HG03045 (cell line): ENCODE measurements around the gene GRIK1.

Source experiments
- ATAC-seq: cut with Tn5 transposase; IDR thresholded peaks from one replicate; pipeline ENCODE4 v1.9.1; 2021; ENCODE audit warnings: mild to moderate bottlenecking, moderate library complexity; ENCODE audit not compliant: unreplicated experiment

Gene GRIK1

GRCh38 chr21:29555601-29556000 lies 384.2 kb downstream of the GRIK1 start:
- no peak for ATAC-seq

GRCh38 chr21:29550205-29550604 lies 389.6 kb downstream of the GRIK1 start:
- no peak for ATAC-seq

DNA sequence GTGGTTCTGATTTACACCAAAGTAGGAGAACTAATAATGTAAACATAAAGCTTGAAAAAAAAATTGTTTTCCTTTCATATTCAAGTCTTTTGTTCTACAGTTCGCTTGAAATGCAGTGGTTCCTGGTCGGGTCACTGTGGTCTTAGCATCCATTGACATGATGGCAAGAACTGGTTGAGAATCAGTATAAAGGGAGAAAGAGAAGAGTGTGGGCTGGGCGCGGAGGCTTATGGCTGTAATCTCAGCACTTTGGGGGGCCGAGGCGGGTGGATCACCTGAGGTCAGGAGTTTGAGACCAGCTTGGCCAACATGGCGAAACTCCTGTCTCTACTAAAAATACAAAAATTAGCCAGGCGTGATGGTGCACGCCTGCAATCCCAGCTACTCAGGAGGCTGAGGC lies 390.2 kb downstream of the GRIK1 start:
- ATAC-seq: no peak

DNA sequence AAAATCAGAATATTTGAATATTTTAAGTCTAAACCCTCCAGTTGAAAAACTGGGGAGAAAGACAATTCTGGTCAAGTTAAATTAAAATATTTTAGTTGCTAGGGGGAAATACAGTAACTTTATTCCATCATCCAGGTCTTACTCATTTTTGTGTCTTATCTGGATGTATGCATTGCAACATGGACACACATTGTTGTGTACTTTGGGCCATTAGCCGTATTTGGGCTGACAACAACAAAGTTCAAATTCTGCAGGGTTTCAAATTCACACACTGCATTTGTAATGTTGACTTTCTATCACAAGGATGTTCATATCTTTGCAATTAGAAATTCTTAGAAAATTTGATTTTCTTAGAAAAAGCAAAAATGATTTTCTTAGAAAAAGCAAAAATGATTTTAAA lies 391.8 kb downstream of the GRIK1 start:
- no peak for ATAC-seq

DNA sequence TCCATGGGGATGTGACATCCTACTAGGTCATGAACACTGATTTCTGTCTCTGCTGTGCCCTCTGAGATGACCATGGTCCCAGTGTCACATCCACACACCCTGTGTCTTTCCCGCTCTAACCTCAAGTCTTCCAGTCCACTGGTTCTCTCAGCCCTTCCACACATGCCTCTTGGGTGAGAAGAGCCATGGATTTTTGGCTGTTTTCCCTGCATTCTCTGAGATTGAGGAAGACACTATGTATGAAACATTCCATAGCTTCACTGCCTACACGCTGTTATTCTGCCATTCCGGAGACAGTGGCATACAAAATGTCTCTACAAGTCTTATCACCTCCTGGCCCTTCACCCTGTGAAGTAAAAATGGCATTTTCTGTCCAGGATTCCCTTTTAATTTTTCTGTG lies 393.7 kb downstream of the GRIK1 start:
- no peak for ATAC-seq

DNA sequence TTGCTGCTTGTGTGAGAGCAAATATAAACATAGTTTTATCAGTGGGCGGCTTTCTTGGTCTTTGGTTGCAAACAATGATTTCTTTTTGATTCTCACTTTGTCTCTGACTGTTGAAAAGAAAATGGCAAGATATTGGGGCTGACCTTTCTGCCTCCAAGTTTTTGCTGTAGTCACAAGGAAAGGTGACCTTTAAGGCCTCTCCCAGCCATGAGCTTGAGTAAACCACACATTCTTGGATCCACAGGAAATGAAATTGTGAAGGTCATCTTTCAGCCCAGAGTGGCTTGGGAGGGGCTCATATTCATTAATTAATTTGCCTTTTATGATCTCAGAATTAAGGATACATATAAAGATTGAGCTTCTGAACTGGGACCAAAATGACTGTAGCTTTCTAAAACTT lies 399.5 kb downstream of the GRIK1 start:
- no peak for ATAC-seq

DNA sequence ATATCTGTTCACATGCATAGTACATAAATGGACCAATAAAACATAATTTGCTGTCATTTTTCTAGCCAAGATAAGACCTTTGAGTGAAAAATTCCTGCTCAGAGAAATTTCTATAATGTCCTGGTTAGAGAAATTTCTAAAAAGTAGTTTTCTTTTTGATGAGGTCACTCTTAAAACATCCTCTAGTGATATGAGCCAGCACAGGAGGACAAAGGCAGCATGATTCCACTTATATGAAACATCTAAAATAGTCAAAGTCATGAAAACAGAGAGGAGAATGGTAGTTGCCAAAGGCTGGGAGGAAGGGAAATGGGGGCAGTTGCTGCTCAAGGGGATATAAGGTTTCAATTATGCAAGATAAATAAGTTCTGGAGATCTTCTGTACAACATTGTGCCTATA lies 401.7 kb downstream of the GRIK1 start:
- no peak for ATAC-seq

- no peak for ATAC-seq
Measured at GRCh38 chr21:29534448-29534847, 405.3 kb downstream of the GRIK1 start.

DNA sequence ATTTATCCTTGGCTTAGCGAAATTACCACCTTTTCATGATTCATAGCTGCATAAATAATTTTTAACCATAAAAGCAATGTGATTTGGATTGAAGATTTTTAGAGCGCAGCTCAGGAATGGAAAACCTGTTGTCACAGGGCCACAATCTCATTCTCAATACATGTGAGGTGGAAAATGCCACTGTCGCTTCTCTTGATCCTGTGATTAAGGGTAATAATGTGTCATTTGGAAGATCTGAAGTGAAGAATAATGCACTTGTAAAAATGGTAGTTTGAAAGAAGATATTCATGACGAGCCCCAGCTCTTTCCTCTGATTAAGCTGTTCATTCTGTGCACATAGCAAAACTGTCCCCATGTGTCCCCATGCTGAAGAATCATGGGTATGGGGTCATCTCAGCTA lies 410.7 kb downstream of the GRIK1 start:
- ATAC-seq: no peak

DNA sequence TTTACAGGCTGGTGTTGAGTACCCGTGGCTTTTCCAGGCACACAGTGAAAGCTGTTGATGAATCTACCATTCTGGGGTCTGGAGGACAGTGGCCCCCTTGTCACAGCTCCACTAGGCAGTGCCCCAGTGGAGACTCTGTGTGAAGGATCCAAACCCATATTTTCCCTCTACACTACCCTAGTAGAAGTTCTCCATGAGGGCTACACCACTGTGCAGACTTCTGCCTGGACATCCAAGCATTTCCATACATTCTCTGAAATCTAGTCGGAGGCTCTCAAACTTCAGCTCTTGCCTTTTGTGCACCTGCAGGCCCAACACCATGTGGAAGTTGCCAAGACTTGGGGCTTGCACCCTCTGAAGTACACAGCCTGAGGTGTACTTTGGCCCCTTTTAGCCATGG lies 413.3 kb downstream of the GRIK1 start:
- no peak for ATAC-seq

- no peak for ATAC-seq
Measured at GRCh38 chr21:29524055-29524454, 415.7 kb downstream of the GRIK1 start.

DNA sequence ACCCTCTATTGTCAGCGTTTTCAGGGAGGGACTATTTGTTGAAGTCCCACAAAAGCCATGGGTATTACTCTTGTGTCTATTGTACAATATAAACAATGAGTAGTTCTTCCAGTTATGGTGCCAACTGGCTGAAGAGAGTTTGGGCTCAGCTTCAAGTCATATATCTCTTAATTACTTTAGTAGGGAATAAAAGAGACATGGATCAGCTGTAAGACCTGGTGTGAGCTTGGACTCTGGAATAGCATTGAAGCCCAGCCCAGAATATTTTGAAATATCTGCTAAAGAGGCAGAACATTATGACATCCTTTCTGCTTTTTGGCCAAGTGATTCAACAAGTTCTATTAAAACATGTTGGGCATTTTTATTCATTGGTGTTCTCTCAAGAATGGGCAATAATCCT lies 416.1 kb downstream of the GRIK1 start:
- ATAC-seq: no peak

- no peak for ATAC-seq
Measured at GRCh38 chr21:29521872-29522271, 417.9 kb downstream of the GRIK1 start.

DNA sequence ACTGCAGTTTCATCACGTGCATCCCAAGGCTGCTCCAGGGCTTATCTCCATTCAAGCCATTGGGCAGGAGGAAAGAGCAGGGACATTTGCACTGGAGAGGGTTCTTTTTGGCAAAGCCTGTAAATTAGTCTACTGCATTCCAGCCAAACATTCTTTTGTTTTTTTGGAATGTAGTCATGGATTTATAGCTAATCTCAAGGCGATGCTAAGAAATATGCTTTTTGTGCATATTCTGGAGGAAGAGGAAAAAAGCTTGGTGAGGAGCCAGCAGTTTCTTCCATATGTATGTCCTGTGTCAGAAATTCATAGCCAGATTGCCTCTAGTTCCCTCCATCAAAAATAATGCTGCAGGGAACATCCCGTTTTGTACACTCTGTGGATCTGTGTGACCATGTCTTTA lies 419.6 kb downstream of the GRIK1 start:
- no peak for ATAC-seq

DNA sequence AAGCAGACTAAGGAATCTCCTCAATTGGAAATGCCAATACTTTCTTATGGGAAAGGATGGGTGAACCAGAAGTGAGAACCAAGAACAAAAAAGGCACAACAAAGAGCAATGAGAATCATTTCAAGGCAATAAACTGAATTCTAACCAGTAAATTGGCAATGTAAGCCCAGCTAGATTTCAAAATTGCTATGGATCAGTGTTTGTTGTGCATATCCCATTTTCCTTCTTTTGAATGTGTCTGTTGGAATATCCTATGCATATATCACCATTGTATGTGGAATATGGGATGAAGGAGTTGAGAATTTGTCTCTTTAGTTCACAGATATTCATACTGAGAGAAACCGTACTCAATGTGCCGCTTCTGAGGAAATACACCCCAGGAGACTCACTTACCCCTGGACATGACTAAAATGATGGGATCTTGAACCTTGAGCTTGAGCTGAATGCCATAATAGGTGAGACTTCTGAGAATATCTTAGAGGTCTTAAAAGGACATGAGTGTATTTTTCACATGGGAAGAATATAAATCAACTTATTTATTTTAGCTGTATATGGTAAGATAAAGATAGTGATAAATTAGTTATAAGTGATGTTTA lies 425.0 kb downstream of the GRIK1 start:
- ATAC-seq: no peak

DNA sequence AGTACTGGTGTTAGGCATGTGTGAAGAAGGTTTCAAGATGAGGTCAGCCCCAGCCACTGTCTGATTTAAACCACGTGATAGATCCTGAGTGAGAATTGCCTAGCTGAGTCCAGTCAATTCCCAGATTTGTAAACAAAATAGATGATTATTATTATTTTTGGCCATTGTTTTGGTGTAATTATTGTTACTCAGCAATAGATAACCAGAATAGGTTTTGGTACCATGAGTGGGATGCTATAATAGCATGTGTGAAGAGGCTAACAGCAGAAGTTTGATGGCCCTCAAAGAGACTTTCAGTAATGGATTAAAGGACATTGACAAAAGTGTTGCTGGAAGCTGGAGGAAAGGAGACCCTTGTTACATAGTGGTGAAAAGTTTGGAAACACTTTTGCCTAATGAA lies 426.3 kb downstream of the GRIK1 start:
- ATAC-seq: no peak

DNA sequence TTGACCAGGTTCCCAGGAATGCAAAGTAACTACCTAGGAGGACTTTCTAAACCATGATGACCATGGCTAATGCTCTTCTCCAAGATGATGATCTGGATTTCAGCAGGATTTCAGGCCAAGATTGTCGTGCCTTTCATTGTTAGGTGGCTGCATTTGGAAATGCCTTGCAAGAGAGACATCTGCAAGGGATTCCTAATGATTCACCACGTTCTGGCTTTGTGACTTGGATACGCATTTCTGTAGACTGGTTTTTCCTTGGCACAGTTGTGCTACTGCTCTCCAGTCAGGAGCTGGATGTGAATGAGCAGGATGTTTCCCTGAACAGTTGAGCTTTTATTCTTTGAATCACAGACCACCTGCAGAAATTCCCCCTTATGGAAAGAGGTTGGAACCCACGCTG lies 428.7 kb downstream of the GRIK1 start:
- no peak for ATAC-seq

DNA sequence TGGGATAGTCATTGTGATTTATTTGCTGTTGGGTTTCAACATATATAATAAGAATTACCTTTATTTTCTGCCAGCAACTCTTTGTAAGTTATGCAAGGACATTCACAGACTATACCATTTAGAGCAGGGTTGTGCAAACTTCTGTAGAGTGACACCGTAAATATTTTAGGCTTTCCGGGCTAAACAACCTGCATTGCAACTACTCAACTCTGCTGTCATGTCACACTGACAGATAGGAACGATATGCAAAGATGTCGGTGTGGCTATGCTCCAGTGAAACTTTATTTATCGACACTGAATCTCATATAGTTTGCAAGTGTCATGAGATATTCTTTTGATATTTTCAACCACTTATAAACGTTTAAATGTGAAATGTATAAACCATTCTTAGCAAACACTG lies 430.7 kb downstream of the GRIK1 start:
- no peak for ATAC-seq

DNA sequence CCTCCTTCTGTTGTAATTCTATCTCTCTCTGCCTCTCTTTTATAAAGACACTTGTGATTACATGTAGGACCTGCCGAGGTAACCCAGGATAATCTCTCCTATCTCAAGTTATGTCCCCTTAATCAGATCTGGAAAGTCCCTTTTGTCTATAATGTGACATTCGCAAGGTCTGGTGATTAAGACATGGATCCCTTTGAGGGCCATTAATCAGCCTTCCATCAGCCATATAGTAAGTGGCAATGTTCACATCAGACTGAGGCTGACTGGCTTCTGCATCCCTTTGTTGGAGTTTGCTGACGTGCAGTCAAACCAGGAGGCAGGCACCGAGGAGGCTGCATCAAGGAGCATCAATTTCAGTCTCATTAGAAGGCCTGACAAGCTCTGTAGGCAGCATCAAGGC lies 431.5 kb downstream of the GRIK1 start:
- no peak for ATAC-seq

DNA sequence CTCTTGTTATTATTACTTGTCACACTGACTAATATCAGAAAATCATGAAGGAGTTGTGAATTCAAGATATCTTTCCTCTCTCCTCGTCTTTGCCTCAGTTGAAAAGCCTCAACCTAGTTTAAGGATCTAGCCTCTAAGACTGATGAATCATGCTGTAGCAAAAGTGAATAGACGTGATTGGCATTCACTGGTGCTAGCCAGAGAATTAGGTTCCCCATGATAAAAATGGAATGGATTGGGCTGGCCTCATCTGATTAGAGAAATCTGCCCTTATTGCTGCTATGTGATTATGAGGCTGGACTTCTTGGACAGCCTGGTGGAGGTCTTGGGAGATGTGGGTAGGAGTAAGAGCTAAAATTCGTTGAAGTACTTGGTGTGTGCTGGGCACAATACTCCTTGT lies 432.8 kb downstream of the GRIK1 start:
- no peak for ATAC-seq

DNA sequence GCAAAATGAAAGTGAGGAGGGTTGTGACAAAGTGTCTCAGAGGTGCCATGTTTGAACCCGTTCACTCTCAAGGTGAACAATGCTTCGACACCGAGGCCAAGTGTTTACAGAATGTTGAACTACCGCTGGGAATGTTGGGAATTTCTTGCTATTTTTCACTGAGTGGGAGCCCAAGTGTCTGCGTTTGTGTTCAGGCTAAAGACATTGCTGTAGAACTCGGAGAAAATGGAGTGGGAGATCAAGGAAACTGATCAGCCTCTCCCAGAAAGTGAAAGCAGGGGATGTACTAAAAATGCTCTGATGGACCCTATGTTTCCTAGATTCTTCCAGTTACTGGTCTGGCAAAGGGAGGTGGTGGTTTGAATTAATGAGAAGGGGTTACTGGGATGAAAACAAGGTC lies 433.6 kb downstream of the GRIK1 start:
- ATAC-seq: no peak

- no peak for ATAC-seq
Measured at GRCh38 chr21:29504751-29505321, 435.0 kb downstream of the GRIK1 start.

- ATAC-seq: no peak
Measured at GRCh38 chr21:29501451-29501850, 438.3 kb downstream of the GRIK1 start.
